Endothelial cell of umbilical vein (primary cell): ENCODE data around the gene JUND. TPM values are rescaled to one million over a fixed set of nuclear protein-coding genes. Genes with fewer than 3 reads are reported as not detected.
A peak's percentile ranks its signal among the peaks of the same experiment; 100 is the strongest.

Experiments used
- BruUV-seq: library from RNA; stranded (reverse); fragments of 400-500 nt; replicated peaks from 2 replicates; lab custom pipeline; 2021; lab: Mats Ljungman, UMichigan
- CTCF ChIA-PET: fragments of 300-600, 350-600 bp; sonication (Branson Sonifier 250); formaldehyde crosslinking; loops from one replicate; lab custom pipeline; 2021; ENCODE audit warnings: antibody characterized with exemption, inconsistent platforms; lab: Charles Lee
- POLR2A ChIA-PET: fragments of 300-600, 350-600 bp; sonication (Branson Sonifier 250); formaldehyde crosslinking; loops from one replicate; lab custom pipeline; 2021; ENCODE audit warnings: antibody characterized with exemption, inconsistent platforms; lab: Charles Lee
- DNase-seq: peaks from one replicate; pipeline ENCODE4 v3.0.0-alpha.2; 2011; ENCODE audit warnings: low read depth, low spot score
- FAIRE-seq: peaks from 2 replicates; lab custom pipeline; 2011; peaks lifted over from hg19 to GRCh38; lab: Jason Lieb, UNC
- H2AFZ ChIP-seq: 2 replicates; pipeline ENCODE4 v1.6.0; 2012; ENCODE audit warnings: low read depth, low read length, control low read depth, inconsistent platforms
- H3K27ac ChIP-seq: 2 replicates; pipeline ENCODE4 v1.5.1; 2011; ENCODE audit warnings: low read depth, mild to moderate bottlenecking, control low read depth, low read length, moderate library complexity; ENCODE audit not compliant: insufficient read depth
- H3K27me3 ChIP-seq, 2 experiments: 2 replicates each; pipeline versions ENCODE4 v1.6.0 to v1.6.1; 2011; ENCODE audit warnings: low read length in 2 of 2, mixed read lengths in 1 of 2; ENCODE audit not compliant: control insufficient read depth in 2 of 2, insufficient read depth in 2 of 2
- H3K36me3 ChIP-seq, 2 experiments: 2 replicates in 1 of 2; 3 replicates in 1 of 2; pipeline ENCODE4 v1.5.1; 2011; ENCODE audit warnings: low read length in 2 of 2, mild to moderate bottlenecking in 1 of 2, moderate library complexity in 1 of 2; ENCODE audit not compliant: control insufficient read depth in 2 of 2, insufficient read depth in 2 of 2; ENCODE audit errors: extremely low read depth in 1 of 2
- H3K4me1 ChIP-seq: 3 replicates; pipeline ENCODE4 v1.5.1; 2011; ENCODE audit warnings: mild to moderate bottlenecking, low read length; ENCODE audit not compliant: control insufficient read depth, insufficient read depth; ENCODE audit errors: extremely low read depth
- H3K4me2 ChIP-seq: 2 replicates; pipeline ENCODE4 v1.6.1; 2011; ENCODE audit warnings: low read length, control low read depth, mixed read lengths; ENCODE audit not compliant: insufficient read depth
- H3K4me3 ChIP-seq, 3 experiments: fragments of 200-600 bp in 1 of 3; sonication (generic), shearing (Covaris generic) in 1 of 3; replicated peaks in 1 of 3; 2 replicates each; pipeline ENCODE4 v1.5.1; 2011 to 2016; ENCODE audit warnings: control low read depth in 3 of 3, low read length in 3 of 3, mild to moderate bottlenecking in 2 of 3, inconsistent platforms in 1 of 3, low read depth in 1 of 3, moderate library complexity in 1 of 3; ENCODE audit not compliant: insufficient read depth in 1 of 3
- H3K79me2 ChIP-seq: 2 replicates; pipeline ENCODE4 v1.6.0; 2012; ENCODE audit warnings: low read length, inconsistent platforms; ENCODE audit not compliant: control insufficient read depth, insufficient read depth
- H3K9ac ChIP-seq: replicated peaks from 2 replicates; pipeline ENCODE3; 2011; ENCODE audit warnings: low read length, control low read depth; ENCODE audit not compliant: insufficient read depth; ENCODE audit errors: extremely low read depth
- H3K9me1 ChIP-seq: replicated peaks from 3 replicates; pipeline ENCODE4 v1.6.0; 2011; ENCODE audit warnings: mild to moderate bottlenecking, low read length; ENCODE audit not compliant: control insufficient read depth, insufficient read depth; ENCODE audit errors: extremely low read depth
- H3K9me3 ChIP-seq: replicated peaks from 2 replicates; pipeline ENCODE4 v1.5.1; 2012; ENCODE audit warnings: low read length, inconsistent platforms; ENCODE audit not compliant: control insufficient read depth, insufficient read depth
- H4K20me1 ChIP-seq: replicated peaks from 2 replicates; pipeline ENCODE3; 2011; ENCODE audit warnings: mild to moderate bottlenecking, low read length; ENCODE audit not compliant: control insufficient read depth, insufficient read depth; ENCODE audit errors: extremely low read depth
- CTCF ChIP-seq, 2 donors: IDR thresholded peaks; 1 replicate in 1 of 2; 2 replicates in 1 of 2; pipeline ENCODE4 v1.5.1; 2011; ENCODE audit warnings: low read length in 2 of 2, mild to moderate bottlenecking in 2 of 2, moderate library complexity in 2 of 2, control low read depth in 1 of 2, inconsistent platforms in 1 of 2, low read depth in 1 of 2; ENCODE audit not compliant: insufficient read depth in 1 of 2; ENCODE audit errors: extremely low read depth in 1 of 2
- EZH2 ChIP-seq: IDR thresholded peaks from 2 replicates; pipeline ENCODE4 v1.6.1; 2012; ENCODE audit warnings: borderline replicate concordance, low read depth, mild to moderate bottlenecking, moderate library complexity, low read length, inconsistent platforms; ENCODE audit not compliant: severe bottlenecking
- FOS ChIP-seq: IDR thresholded peaks from 2 replicates; pipeline ENCODE4 v1.6.1; 2011; ENCODE audit warnings: mild to moderate bottlenecking, low read length, moderate library complexity, borderline replicate concordance; ENCODE audit not compliant: insufficient read depth
- GATA2 ChIP-seq: IDR thresholded peaks from 2 replicates; pipeline ENCODE4 v1.7.0; 2011; ENCODE audit warnings: low read depth, mild to moderate bottlenecking, moderate library complexity, mixed read lengths, low read length; ENCODE audit not compliant: insufficient read length, insufficient read depth
- JUN ChIP-seq: IDR thresholded peaks from 2 replicates; pipeline ENCODE4 v1.6.1; 2011; ENCODE audit warnings: borderline replicate concordance, low read depth; ENCODE audit not compliant: insufficient read length, insufficient read depth
- MYC ChIP-seq: IDR thresholded peaks from one replicate; pipeline ENCODE4 v1.6.1; 2011; ENCODE audit warnings: mild to moderate bottlenecking, low read depth, low read length
- POLR2A ChIP-seq: IDR thresholded peaks from 2 replicates; pipeline ENCODE4 v1.6.1; 2012; ENCODE audit warnings: low read depth, mild to moderate bottlenecking, control low read depth, low read length
- POLR2AphosphoS5 ChIP-seq: IDR thresholded peaks from 2 replicates; pipeline ENCODE4 v1.6.1; 2012; ENCODE audit warnings: low read depth, mild to moderate bottlenecking, control low read depth, low read length, moderate library complexity; ENCODE audit not compliant: insufficient read depth
- dilution Hi-C: fragments of 300-500 bp; cut with MboI; formaldehyde crosslinking; loops from one replicate; pipeline ENCODE4 v1.15.0; 2019; ENCODE audit warnings: low sequenced_read_pairs; ENCODE audit not compliant: extremely low pct_ligation_motif_present
- intact Hi-C: fragments of 100-400 bp; cut with micrococcal nuclease; formaldehyde crosslinking; loops from one replicate; pipeline ENCODE4 v1.10.0; 2022
- polyA plus RNA-seq, 4 experiments: library from polyadenylated mRNA; depleted of rRNA in 3 of 4; stranded (reverse) in 3 of 4; unstranded in 1 of 4; fragments of >200 nt; gene quantifications; 2 replicates each; pipeline versions ENCODE4 v1.2.1 to v1.2.3, GENCODE V29; 2011 to 2012; ENCODE audit warnings: missing spikeins in 1 of 4
- total RNA-seq: library from RNA; stranded (reverse); gene quantifications from 2 replicates; pipeline ENCODE4 v1.2.3, GENCODE V29; 2021
- TF ChIP-seq, protein P1 (sequence below): IDR thresholded peaks from 2 replicates; pipeline ENCODE4 v1.6.1; 2011; ENCODE audit not compliant: insufficient read depth, insufficient read length

JUND gene
- total and polyA plus RNA-seq, 2 donors (not counting 3 experiments of a cell fraction or from before 2014, with no cell fraction given): 91.4 to 130 TPM

DNA sequence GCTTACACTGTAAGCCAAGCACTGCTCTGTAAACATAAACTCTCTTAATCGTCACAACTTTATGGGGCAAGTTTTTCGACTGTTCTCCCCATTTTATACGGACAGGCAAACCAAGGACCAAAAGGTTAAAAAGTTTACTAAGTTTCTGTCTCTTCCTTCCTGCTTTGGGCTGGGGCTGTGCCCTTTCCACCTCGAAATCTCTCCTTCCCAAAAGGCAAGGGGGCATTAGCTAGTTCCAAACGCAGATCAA is 2.2 kb downstream of the JUND start:
- Histone ChIP-seq H3K4me3 (peak overlapping the region; percentile 17 to 92 (median 72)), H3K9me3 (no peaks in the 10 kb centered on the region), H3K27ac (no peak overlapping the region), H3K4me1 (peaks cover 32% of the 10 kb centered on the region), H3K9me1 (no peaks in the 10 kb centered on the region), H3K9ac (peak overlapping the region; percentile 95), H3K36me3 (peaks cover 0 to 2% of the 10 kb centered on the region in 2 experiments), H2AFZ (no peak overlapping the region), H3K4me2 (peak overlapping the region; percentile 81), H3K79me2 (peaks cover 31% of the 10 kb centered on the region), H4K20me1 (peaks cover 5% of the 10 kb centered on the region), H3K27me3 (no peaks in the 10 kb centered on the region)
- intact Hi-C loops (loop anchor here (1.0 to 5.0 kb wide), 4 partner anchors 44 to 138 kb away; partner anchors contain the start of genes LSM4 and PGPEP1), dilution Hi-C loops (no loop called here)
- ChIA-PET POLR2A (interaction anchor here (0.7 to 5.0 kb wide), 16 partner anchors 9 to 859 kb away, joined by 3 to 113 read pairs (median 13); partner anchors contain the start of genes GDF15, LSM4, MVB12A and SSBP4), CTCF (interaction anchor here (0.6 to 6.2 kb wide), 45 partner anchors 10 to 248 kb away, joined by 3 to 401 read pairs (median 8); partner anchors contain the start of genes GDF15, LSM4, MPV17L2 and PGPEP1)
- FAIRE-seq: no peak
- TF ChIP-seq POLR2A (no peak), EZH2 (no peak), POLR2AphosphoS5 (no peak), JUN (no peak), CTCF (IDR thresholded peaks at IDR 0.05; ENCODE audit: extremely low read depth in 1 of 2, insufficient read depth in 1 of 2, low read depth in 1 of 2, low read length in 2 of 2) (no peak), GATA2 (no peak), MYC (no peak), FOS (no peak)
- TF ChIP-seq, protein P1, sequence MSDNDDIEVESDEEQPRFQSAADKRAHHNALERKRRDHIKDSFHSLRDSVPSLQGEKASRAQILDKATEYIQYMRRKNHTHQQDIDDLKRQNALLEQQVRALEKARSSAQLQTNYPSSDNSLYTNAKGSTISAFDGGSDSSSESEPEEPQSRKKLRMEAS: no peak
- no peak for DNase-seq
- no TSS peak for BruUV-seq
